Measurements from ENCODE around the gene ECT2L. TPM values are rescaled to one million over a fixed set of nuclear protein-coding genes. Genes with fewer than 3 reads are reported as not detected.

ECT2L gene
- total and polyA plus RNA-seq, 2 experiments from 2014 or later = 0.03 to 0.15 TPM

DNA sequence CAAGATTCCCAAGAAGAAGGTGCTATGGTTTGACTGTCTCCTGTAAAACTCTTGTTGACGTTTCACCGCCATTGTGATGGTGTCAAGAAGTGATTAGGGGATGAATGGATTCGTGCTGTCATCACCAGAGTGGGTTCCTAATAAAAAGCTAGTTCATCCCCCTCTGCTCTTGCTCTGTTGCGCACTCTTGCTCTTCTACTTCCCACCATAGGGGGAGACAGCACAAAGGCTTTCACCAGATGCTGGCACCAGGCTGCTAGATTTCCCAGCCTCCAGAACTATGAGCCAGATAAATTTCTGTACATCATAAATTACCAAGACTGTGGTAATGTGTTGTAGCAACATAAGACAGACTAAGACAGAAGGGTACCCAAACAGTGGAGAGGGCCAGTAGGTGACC is 43.9 kb upstream of the ECT2L start:
- Histone ChIP-seq H4K20me1 (replicated peaks; ENCODE audit: insufficient read depth) (no peaks in the 10 kb centered on the region), H3F3A (replicated peaks; ENCODE audit: low read depth) (no peaks in the 10 kb centered on the region), H2AFZ (no peak overlapping the region), H3K79me2 (replicated peaks; ENCODE audit: insufficient read depth) (no peaks in the 10 kb centered on the region), H3K4me2 (no peak overlapping the region), H3K4me1 (ENCODE audit: insufficient read depth) (no peaks in the 10 kb centered on the region), H3K27me3 (ENCODE audit: insufficient read depth) (no peaks in the 10 kb centered on the region), H3K4me3 (no peak overlapping the region), H3K9me2 (ENCODE audit: insufficient read depth) (no peaks in the 10 kb centered on the region), H3K36me3 (ENCODE audit: insufficient read depth) (no peaks in the 10 kb centered on the region), H3K27ac (ENCODE audit: low read depth) (no peak overlapping the region)
- Mint-ChIP-seq H3K4me3 (no peak overlapping the region), H3K9me3 (no peaks in the 10 kb centered on the region), H3K36me3 (ENCODE audit: low read depth) (no peaks in the 10 kb centered on the region), H3K27me3 (ENCODE audit: insufficient read depth, low read depth, poor library complexity) (peaks cover 6% of the 10 kb centered on the region), H3K4me1 (peaks cover 5% of the 10 kb centered on the region; the same call in 1 of the 3 replicates), H3K27ac (no peak overlapping the region)
- ATAC-seq (peak; percentile 91), DNase-seq (ENCODE audit: low spot score) (peak; percentile 59)
- TF ChIP-seq ZNF331 (CRISPR knock-in tag; IDR thresholded peaks at IDR 0.05; ENCODE audit: low read depth) = no peak
- no peak for TF ChIP-seq STAT1 (IDR thresholded peaks at IDR 0.05; ENCODE audit: unreplicated experiment)
- no peak for TF ChIP-seq EZH2 (IDR thresholded peaks at IDR 0.05; ENCODE audit: low read depth, unreplicated experiment)
- TF ChIP-seq, protein P1, sequence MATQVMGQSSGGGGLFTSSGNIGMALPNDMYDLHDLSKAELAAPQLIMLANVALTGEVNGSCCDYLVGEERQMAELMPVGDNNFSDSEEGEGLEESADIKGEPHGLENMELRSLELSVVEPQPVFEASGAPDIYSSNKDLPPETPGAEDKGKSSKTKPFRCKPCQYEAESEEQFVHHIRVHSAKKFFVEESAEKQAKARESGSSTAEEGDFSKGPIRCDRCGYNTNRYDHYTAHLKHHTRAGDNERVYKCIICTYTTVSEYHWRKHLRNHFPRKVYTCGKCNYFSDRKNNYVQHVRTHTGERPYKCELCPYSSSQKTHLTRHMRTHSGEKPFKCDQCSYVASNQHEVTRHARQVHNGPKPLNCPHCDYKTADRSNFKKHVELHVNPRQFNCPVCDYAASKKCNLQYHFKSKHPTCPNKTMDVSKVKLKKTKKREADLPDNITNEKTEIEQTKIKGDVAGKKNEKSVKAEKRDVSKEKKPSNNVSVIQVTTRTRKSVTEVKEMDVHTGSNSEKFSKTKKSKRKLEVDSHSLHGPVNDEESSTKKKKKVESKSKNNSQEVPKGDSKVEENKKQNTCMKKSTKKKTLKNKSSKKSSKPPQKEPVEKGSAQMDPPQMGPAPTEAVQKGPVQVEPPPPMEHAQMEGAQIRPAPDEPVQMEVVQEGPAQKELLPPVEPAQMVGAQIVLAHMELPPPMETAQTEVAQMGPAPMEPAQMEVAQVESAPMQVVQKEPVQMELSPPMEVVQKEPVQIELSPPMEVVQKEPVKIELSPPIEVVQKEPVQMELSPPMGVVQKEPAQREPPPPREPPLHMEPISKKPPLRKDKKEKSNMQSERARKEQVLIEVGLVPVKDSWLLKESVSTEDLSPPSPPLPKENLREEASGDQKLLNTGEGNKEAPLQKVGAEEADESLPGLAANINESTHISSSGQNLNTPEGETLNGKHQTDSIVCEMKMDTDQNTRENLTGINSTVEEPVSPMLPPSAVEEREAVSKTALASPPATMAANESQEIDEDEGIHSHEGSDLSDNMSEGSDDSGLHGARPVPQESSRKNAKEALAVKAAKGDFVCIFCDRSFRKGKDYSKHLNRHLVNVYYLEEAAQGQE (IDR thresholded peaks at IDR 0.05; ENCODE audit: unreplicated experiment) = no peak
- TF ChIP-seq, protein P2, sequence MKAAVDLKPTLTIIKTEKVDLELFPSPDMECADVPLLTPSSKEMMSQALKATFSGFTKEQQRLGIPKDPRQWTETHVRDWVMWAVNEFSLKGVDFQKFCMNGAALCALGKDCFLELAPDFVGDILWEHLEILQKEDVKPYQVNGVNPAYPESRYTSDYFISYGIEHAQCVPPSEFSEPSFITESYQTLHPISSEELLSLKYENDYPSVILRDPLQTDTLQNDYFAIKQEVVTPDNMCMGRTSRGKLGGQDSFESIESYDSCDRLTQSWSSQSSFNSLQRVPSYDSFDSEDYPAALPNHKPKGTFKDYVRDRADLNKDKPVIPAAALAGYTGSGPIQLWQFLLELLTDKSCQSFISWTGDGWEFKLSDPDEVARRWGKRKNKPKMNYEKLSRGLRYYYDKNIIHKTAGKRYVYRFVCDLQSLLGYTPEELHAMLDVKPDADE (IDR thresholded peaks at IDR 0.05) = no peak
- TF ChIP-seq NANOG (IDR thresholded peaks at IDR 0.05; ENCODE audit: borderline replicate concordance) = no peak
- no peak for TF ChIP-seq ZNF114 (CRISPR knock-in tag; IDR thresholded peaks at IDR 0.05)
- TF ChIP-seq, protein P3, sequence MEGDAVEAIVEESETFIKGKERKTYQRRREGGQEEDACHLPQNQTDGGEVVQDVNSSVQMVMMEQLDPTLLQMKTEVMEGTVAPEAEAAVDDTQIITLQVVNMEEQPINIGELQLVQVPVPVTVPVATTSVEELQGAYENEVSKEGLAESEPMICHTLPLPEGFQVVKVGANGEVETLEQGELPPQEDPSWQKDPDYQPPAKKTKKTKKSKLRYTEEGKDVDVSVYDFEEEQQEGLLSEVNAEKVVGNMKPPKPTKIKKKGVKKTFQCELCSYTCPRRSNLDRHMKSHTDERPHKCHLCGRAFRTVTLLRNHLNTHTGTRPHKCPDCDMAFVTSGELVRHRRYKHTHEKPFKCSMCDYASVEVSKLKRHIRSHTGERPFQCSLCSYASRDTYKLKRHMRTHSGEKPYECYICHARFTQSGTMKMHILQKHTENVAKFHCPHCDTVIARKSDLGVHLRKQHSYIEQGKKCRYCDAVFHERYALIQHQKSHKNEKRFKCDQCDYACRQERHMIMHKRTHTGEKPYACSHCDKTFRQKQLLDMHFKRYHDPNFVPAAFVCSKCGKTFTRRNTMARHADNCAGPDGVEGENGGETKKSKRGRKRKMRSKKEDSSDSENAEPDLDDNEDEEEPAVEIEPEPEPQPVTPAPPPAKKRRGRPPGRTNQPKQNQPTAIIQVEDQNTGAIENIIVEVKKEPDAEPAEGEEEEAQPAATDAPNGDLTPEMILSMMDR (conservative IDR thresholded peaks at IDR 0.05; ENCODE audit: low read depth in 2 of 2) = peak; percentile 53 to 56
- no peak for TF ChIP-seq JUNB (IDR thresholded peaks at IDR 0.05; ENCODE audit: unreplicated experiment)

DNA sequence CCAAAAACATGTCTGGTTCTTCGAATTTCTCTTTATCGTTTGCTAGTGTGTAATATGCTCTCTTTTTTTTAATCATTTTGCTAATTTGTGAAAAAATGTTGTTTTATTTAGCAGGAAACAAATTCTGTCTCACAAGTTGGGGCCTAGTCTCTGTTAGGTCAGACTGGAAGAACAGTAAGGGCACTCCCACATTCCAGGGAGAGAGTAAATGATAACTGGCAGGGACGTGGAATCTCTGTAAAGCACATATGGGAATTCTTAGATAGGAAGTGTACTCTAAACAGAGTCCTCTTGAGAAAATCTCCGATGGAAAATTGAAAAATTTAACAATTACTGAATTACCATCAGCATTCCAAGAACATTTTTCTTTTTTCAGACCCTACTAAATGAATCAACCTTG is 38.8 kb upstream of the ECT2L start:
- Mint-ChIP-seq H3K27ac (no peak overlapping the region; the same call in 1 of the 2 replicates), H3K9me3 (no peaks in the 10 kb centered on the region), H3K4me1 (peaks cover under 1% of the 10 kb centered on the region; the same call in 1 of the 3 replicates), H3K27me3 (ENCODE audit: insufficient read depth, low read depth, poor library complexity) (no peaks in the 10 kb centered on the region), H3K4me3 (no peak overlapping the region), H3K36me3 (ENCODE audit: low read depth) (no peaks in the 10 kb centered on the region)
- H3K4me1 ChIP-seq (ENCODE audit: insufficient read depth) = no peaks in the 10 kb centered on the region
- no peak for ATAC-seq
- no peak overlapping the region for H3K4me2 ChIP-seq
- H3K4me3 ChIP-seq = no peak overlapping the region
- no peaks in the 10 kb centered on the region for H3K79me2 ChIP-seq (replicated peaks; ENCODE audit: insufficient read depth)
- no peaks in the 10 kb centered on the region for H3K27me3 ChIP-seq (ENCODE audit: insufficient read depth)
- no peaks in the 10 kb centered on the region for H3K9me2 ChIP-seq (ENCODE audit: insufficient read depth)
- H3K36me3 ChIP-seq (ENCODE audit: insufficient read depth) = no peaks in the 10 kb centered on the region
- no peak overlapping the region for H3K27ac ChIP-seq (ENCODE audit: low read depth)
- no peak for DNase-seq (ENCODE audit: low spot score)
- H4K20me1 ChIP-seq (replicated peaks; ENCODE audit: insufficient read depth) = no peaks in the 10 kb centered on the region
- no peak overlapping the region for H2AFZ ChIP-seq
- H3F3A ChIP-seq (replicated peaks; ENCODE audit: low read depth) = no peaks in the 10 kb centered on the region
- TF ChIP-seq JUNB (IDR thresholded peaks at IDR 0.05; ENCODE audit: unreplicated experiment) (no peak), EZH2phosphoT487 (IDR thresholded peaks at IDR 0.05; ENCODE audit: unreplicated experiment) (no peak), CREB1 (CRISPR knock-in tag; IDR thresholded peaks at IDR 0.05; ENCODE audit: low read depth) (no peak), EZH2 (IDR thresholded peaks at IDR 0.05; ENCODE audit: low read depth, unreplicated experiment) (no peak), STAT1 (IDR thresholded peaks at IDR 0.05; ENCODE audit: unreplicated experiment) (no peak), ZNF331 (CRISPR knock-in tag; IDR thresholded peaks at IDR 0.05; ENCODE audit: low read depth) (no peak)
- TF ChIP-seq, protein P1 (IDR thresholded peaks at IDR 0.05; ENCODE audit: unreplicated experiment) = no peak
- TF ChIP-seq, protein P3 (conservative IDR thresholded peaks at IDR 0.05; ENCODE audit: low read depth in 2 of 2) = no peak
